SK-N-MC (cell line): ENCODE measurements around the gene CYP1A1.

Experiments
- DNase-seq: peaks from one replicate; pipeline ENCODE4 v3.0.0-alpha.2; 2011; ENCODE audit warnings: low read depth, low spot score
- H3K27ac ChIP-seq: fragments of 200-600 bp; sonication (generic); 2 replicates; pipeline ENCODE4 v1.5.1; 2016; ENCODE audit warnings: mixed run types
- H3K36me3 ChIP-seq: fragments of 200-600 bp; sonication (generic); 2 replicates; pipeline ENCODE4 v1.6.1; 2017; ENCODE audit warnings: antibody characterized with exemption, low read length, mixed read lengths; ENCODE audit not compliant: insufficient read depth
- H3K4me3 ChIP-seq: fragments of 200-600 bp; sonication (generic); 2 replicates; pipeline ENCODE4 v1.5.1; 2016
- H3K9ac ChIP-seq: fragments of 200-600 bp; sonication (generic); 2 replicates; pipeline ENCODE4 v1.8.0; 2017; ENCODE audit warnings: mixed run types, mixed read lengths; ENCODE audit not compliant: insufficient read length
- H3K9me3 ChIP-seq: fragments of 200-600 bp; sonication (generic); 2 replicates; pipeline ENCODE4 v1.6.1; 2017; ENCODE audit warnings: low read depth, mild to moderate bottlenecking, antibody characterized with exemption, low read length, moderate library complexity, mixed read lengths
- EZH2 ChIP-seq: fragments of 200-600 bp; sonication (generic); IDR thresholded peaks from one replicate; pipeline ENCODE4 v1.6.1; 2017; ENCODE audit warnings: antibody characterized with exemption
- FOXP2 ChIP-seq: optimal IDR thresholded peaks from 2 replicates; pipeline ENCODE3; 2011; ENCODE audit warnings: mild to moderate bottlenecking, moderate library complexity; ENCODE audit not compliant: insufficient read depth; ENCODE audit errors: extremely low read length, control extremely low read depth
- POLR2AphosphoS5 ChIP-seq: IDR thresholded peaks from 2 replicates; pipeline ENCODE4 v1.6.1; 2012; ENCODE audit warnings: mild to moderate bottlenecking, low read depth, low read length, borderline replicate concordance

Gene CYP1A1

GRCh38 chr15:74712311-74712710, 13.0 kb downstream of the CYP1A1 start:
- no peaks in the 10 kb centered on the region for H3K9me3 ChIP-seq
- H3K9ac ChIP-seq = no peak overlapping the region
- no peak overlapping the region for H3K27ac ChIP-seq
- H3K4me3 ChIP-seq = no peak overlapping the region
- TF ChIP-seq EZH2 (no peak), POLR2AphosphoS5 (no peak), FOXP2 (no peak)
- no peaks in the 10 kb centered on the region for H3K36me3 ChIP-seq
- DNase-seq = no peak

GRCh38 chr15:74710319-74711094, 14.8 kb downstream of the CYP1A1 start:
- no peak for DNase-seq
- Histone ChIP-seq H3K36me3 (no peaks in the 10 kb centered on the region), H3K4me3 (no peak overlapping the region), H3K27ac (no peak overlapping the region), H3K9me3 (no peaks in the 10 kb centered on the region), H3K9ac (no peak overlapping the region)
- TF ChIP-seq FOXP2 (no peak), EZH2 (no peak), POLR2AphosphoS5 (no peak)

- TF ChIP-seq POLR2AphosphoS5 (no peak), EZH2 (no peak), FOXP2 (no peak)
- H3K4me3 ChIP-seq = no peak overlapping the region
- no peak overlapping the region for H3K9ac ChIP-seq
- H3K27ac ChIP-seq = no peak overlapping the region
- no peaks in the 10 kb centered on the region for H3K36me3 ChIP-seq
- no peaks in the 10 kb centered on the region for H3K9me3 ChIP-seq
- DNase-seq = no peak
These were observed 15.4 kb downstream of the CYP1A1 start for GRCh38 chr15:74709892-74710291.

GRCh38 chr15:74709011-74709410, 16.3 kb downstream of the CYP1A1 start:
- Histone ChIP-seq H3K4me3 (no peak overlapping the region), H3K9me3 (no peaks in the 10 kb centered on the region), H3K9ac (no peak overlapping the region), H3K27ac (no peak overlapping the region), H3K36me3 (no peaks in the 10 kb centered on the region)
- no peak for DNase-seq
- TF ChIP-seq FOXP2 (no peak), EZH2 (no peak), POLR2AphosphoS5 (no peak)

- H3K9ac ChIP-seq = peak overlapping the region; percentile 96
- no peak overlapping the region for H3K27ac ChIP-seq
- TF ChIP-seq EZH2 = no peak
- no peak for TF ChIP-seq FOXP2
- peak overlapping the region; percentile 96 for H3K4me3 ChIP-seq
- no peak for DNase-seq
- H3K9me3 ChIP-seq = no peaks in the 10 kb centered on the region
- no peaks in the 10 kb centered on the region for H3K36me3 ChIP-seq
These were observed 28.5 kb downstream of the CYP1A1 start for GRCh38 chr15:74696808-74697207.

- Histone ChIP-seq H3K27ac (no peak overlapping the region; the same call in 1 of the 2 replicates), H3K9ac (peak overlapping the region; percentile 96), H3K4me3 (peak overlapping the region; percentile 96), H3K36me3 (no peaks in the 10 kb centered on the region), H3K9me3 (no peaks in the 10 kb centered on the region)
- no peak for TF ChIP-seq POLR2AphosphoS5
- no peak for TF ChIP-seq EZH2
- no peak for TF ChIP-seq FOXP2
- no peak for DNase-seq
These were observed 29.0 kb downstream of the CYP1A1 start for GRCh38 chr15:74696398-74696729.

- DNase-seq = peak; percentile 48
- H3K9me3 ChIP-seq = no peaks in the 10 kb centered on the region
- peak within 1 kb of the TSS; percentile 68; the same call in 1 of the 2 replicates for H3K27ac ChIP-seq
- H3K36me3 ChIP-seq = no peaks in the 10 kb centered on the region
- H3K9ac ChIP-seq = peak within 1 kb of the TSS; percentile 96
- H3K4me3 ChIP-seq = peak within 1 kb of the TSS; percentile 96
- peak; percentile 91 for TF ChIP-seq POLR2AphosphoS5
- no peak for TF ChIP-seq EZH2
These were observed 29.5 kb downstream of the CYP1A1 start, which contains the start of gene EDC3 for GRCh38 chr15:74695597-74696397. Gene EDC3 (minus strand): TSS chr15:74696024. CDS start chr15:74675124, 20,900 bp downstream.

- DNase-seq = no peak
- H3K4me3 ChIP-seq = no peak overlapping the region
- no peak for TF ChIP-seq FOXP2
- no peak for TF ChIP-seq POLR2AphosphoS5
- TF ChIP-seq EZH2 = no peak
- peaks cover 3% of the 10 kb centered on the region; the same call in 1 of the 2 replicates for H3K9me3 ChIP-seq
- H3K36me3 ChIP-seq = peaks cover 3% of the 10 kb centered on the region; the same call in 1 of the 2 replicates
- no peak overlapping the region for H3K9ac ChIP-seq
- H3K27ac ChIP-seq = no peak overlapping the region
These were observed 33.0 kb downstream of the CYP1A1 start for GRCh38 chr15:74692327-74692726.
